Measurements from ENCODE around the gene LTBP3. TPM values are rescaled to one million over a fixed set of nuclear protein-coding genes. Genes with fewer than 3 reads are reported as not detected.
A peak's percentile ranks its signal among the peaks of the same experiment; 100 is the strongest.

Gene LTBP3
- total RNA-seq, 1 experiment from 2014 or later = 248 TPM

DNA sequence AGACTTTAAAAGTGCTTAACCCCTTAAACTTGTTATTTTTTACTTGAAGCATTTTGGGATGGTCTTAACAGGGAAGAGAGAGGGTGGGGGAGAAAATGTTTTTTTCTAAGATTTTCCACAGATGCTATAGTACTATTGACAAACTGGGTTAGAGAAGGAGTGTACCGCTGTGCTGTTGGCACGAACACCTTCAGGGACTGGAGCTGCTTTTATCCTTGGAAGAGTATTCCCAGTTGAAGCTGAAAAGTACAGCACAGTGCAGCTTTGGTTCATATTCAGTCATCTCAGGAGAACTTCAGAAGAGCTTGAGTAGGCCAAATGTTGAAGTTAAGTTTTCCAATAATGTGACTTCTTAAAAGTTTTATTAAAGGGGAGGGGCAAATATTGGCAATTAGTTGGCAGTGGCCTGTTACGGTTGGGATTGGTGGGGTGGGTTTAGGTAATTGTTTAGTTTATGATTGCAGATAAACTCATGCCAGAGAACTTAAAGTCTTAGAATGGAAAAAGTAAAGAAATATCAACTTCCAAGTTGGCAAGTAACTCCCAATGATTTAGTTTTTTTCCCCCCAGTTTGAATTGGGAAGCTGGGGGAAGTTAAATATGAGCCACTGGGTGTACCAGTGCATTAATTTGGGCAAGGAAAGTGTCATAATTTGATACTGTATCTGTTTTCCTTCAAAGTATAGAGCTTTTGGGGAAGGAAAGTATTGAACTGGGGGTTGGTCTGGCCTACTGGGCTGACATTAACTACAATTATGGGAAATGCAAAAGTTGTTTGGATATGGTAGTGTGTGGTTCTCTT lies 56.5 kb downstream of the LTBP3 start:
- peak overlapping the region; percentile 93 for H3K9ac ChIP-seq (ENCODE audit: low read length)
- peaks cover 96% of the 10 kb centered on the region for H3K79me2 ChIP-seq (ENCODE audit: insufficient read depth, low read length)
- no peak for ATAC-seq
- ChIA-PET CTCF (interaction anchor here (0.9 to 1.3 kb wide), 2 partner anchors 9 to 227 kb away, joined by 3 read pairs; no protein-coding TSS in a partner anchor), RAD21 (ENCODE audit: low non-redundant PET in 1 of 2, low total read pairs in 2 of 2, uncharacterized antibody in 2 of 2, unreplicated experiment in 2 of 2) (no interaction called here), POLR2A (interaction anchor here (0.6 to 26.7 kb wide), 10 partner anchors 9 to 484 kb away, joined by 3 to 1499 read pairs (median 4); partner anchors contain the start of genes NEAT1 and PCNX3)
- peaks cover 48 to 87% of the 10 kb centered on the region in 2 experiments for H3K4me1 ChIP-seq (ENCODE audit: control insufficient read depth in 1 of 2, insufficient read depth in 2 of 2, low read length in 2 of 2)
- no peak overlapping the region for H2AFZ ChIP-seq (ENCODE audit: low read depth, low read length, poor library complexity, severe bottlenecking)
- no peaks in the 10 kb centered on the region for H3K9me3 ChIP-seq (ENCODE audit: control insufficient read depth in 1 of 2, insufficient read depth in 1 of 2, low read depth in 1 of 2, low read length in 2 of 2)
- BruUV-seq (replicated peaks) = no TSS peak
- peak overlapping the region; percentile 57 to 79 for H3K4me3 ChIP-seq (replicated peaks in 1 of 2; ENCODE audit: low read depth in 1 of 2, low read length in 2 of 2)
- no peaks in the 10 kb centered on the region for H3K9me2 ChIP-seq (ENCODE audit: insufficient read depth)
- no peak for TF ChIP-seq YY1 (IDR thresholded peaks at IDR 0.05; ENCODE audit: extremely low read depth, insufficient replicate concordance, low read depth, low read length)
- TF ChIP-seq POLR2AphosphoS5 (IDR thresholded peaks at IDR 0.05; ENCODE audit: low read depth, low read length) = peak; percentile 18; the same call in 1 of the 2 replicates
- TF ChIP-seq, protein P1, sequence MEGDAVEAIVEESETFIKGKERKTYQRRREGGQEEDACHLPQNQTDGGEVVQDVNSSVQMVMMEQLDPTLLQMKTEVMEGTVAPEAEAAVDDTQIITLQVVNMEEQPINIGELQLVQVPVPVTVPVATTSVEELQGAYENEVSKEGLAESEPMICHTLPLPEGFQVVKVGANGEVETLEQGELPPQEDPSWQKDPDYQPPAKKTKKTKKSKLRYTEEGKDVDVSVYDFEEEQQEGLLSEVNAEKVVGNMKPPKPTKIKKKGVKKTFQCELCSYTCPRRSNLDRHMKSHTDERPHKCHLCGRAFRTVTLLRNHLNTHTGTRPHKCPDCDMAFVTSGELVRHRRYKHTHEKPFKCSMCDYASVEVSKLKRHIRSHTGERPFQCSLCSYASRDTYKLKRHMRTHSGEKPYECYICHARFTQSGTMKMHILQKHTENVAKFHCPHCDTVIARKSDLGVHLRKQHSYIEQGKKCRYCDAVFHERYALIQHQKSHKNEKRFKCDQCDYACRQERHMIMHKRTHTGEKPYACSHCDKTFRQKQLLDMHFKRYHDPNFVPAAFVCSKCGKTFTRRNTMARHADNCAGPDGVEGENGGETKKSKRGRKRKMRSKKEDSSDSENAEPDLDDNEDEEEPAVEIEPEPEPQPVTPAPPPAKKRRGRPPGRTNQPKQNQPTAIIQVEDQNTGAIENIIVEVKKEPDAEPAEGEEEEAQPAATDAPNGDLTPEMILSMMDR (IDR thresholded peaks at IDR 0.05 in 2 of 3, conservative IDR thresholded peaks at IDR 0.05 in 1 of 3; ENCODE audit: borderline replicate concordance in 1 of 3, insufficient read depth in 1 of 3, low read depth in 2 of 3, low read length in 2 of 3) = no peak
- no peak for TF ChIP-seq CEBPB (IDR thresholded peaks at IDR 0.05; ENCODE audit: low read depth)
- no peak for DNase-seq (ENCODE audit: low read depth, low spot score)
- H3K4me2 ChIP-seq (ENCODE audit: low read length) = peak overlapping the region; percentile 85
- H4K20me1 ChIP-seq (ENCODE audit: insufficient read depth) = peaks cover 70% of the 10 kb centered on the region
- no peaks in the 10 kb centered on the region for H3K27me3 ChIP-seq (ENCODE audit: insufficient read depth, low read length)
- peaks cover 50 to 64% of the 10 kb centered on the region in 2 experiments for H3K36me3 ChIP-seq (ENCODE audit: control insufficient read depth in 1 of 2, insufficient read depth in 2 of 2, low read length in 2 of 2)
- peak overlapping the region; percentile 98 for H3K27ac ChIP-seq (ENCODE audit: low read depth, low read length)
- intact Hi-C loops (cut with micrococcal nuclease) = no loop called here

DNA sequence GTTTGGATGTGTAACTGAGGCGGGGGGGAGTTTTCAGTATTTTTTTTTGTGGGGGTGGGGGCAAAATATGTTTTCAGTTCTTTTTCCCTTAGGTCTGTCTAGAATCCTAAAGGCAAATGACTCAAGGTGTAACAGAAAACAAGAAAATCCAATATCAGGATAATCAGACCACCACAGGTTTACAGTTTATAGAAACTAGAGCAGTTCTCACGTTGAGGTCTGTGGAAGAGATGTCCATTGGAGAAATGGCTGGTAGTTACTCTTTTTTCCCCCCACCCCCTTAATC lies 57.0 kb downstream of the LTBP3 start:
- no peaks in the 10 kb centered on the region for H3K9me3 ChIP-seq (ENCODE audit: control insufficient read depth in 1 of 2, insufficient read depth in 1 of 2, low read depth in 1 of 2, low read length in 2 of 2)
- H3K4me2 ChIP-seq (ENCODE audit: low read length) = peak overlapping the region; percentile 85
- H3K4me3 ChIP-seq (replicated peaks in 1 of 2; ENCODE audit: low read depth in 1 of 2, low read length in 2 of 2) = peak overlapping the region; percentile 57 to 79
- RAD21 ChIA-PET (ENCODE audit: low non-redundant PET in 1 of 2, low total read pairs in 2 of 2, uncharacterized antibody in 2 of 2, unreplicated experiment in 2 of 2) = interaction anchor here in 1 of 2 experiments (5.1 kb wide), 1 partner anchor 29 kb away, joined by 27 read pairs; no protein-coding TSS in a partner anchor
- peak overlapping the region; percentile 93 for H3K9ac ChIP-seq (ENCODE audit: low read length)
- H3K27ac ChIP-seq (ENCODE audit: low read depth, low read length) = peak overlapping the region; percentile 98
- no peak overlapping the region for H2AFZ ChIP-seq (ENCODE audit: low read depth, low read length, poor library complexity, severe bottlenecking)
- no peak for ATAC-seq
- no TSS peak for BruUV-seq (replicated peaks)
- no peaks in the 10 kb centered on the region for H3K9me2 ChIP-seq (ENCODE audit: insufficient read depth)
- POLR2A ChIA-PET = interaction anchor here (0.9 to 26.7 kb wide), 7 partner anchors 12 to 166 kb away, joined by 3 to 1499 read pairs (median 23); partner anchors contain the start of gene NEAT1
- H3K36me3 ChIP-seq (ENCODE audit: control insufficient read depth in 1 of 2, insufficient read depth in 2 of 2, low read length in 2 of 2) = peaks cover 48 to 64% of the 10 kb centered on the region in 2 experiments
- no peak for DNase-seq (ENCODE audit: low read depth, low spot score)
- peaks cover 96% of the 10 kb centered on the region for H3K79me2 ChIP-seq (ENCODE audit: insufficient read depth, low read length)
- H3K27me3 ChIP-seq (ENCODE audit: insufficient read depth, low read length) = no peaks in the 10 kb centered on the region
- H4K20me1 ChIP-seq (ENCODE audit: insufficient read depth) = peaks cover 66% of the 10 kb centered on the region
- CTCF ChIA-PET = no interaction called here
- TF ChIP-seq JUND (IDR thresholded peaks at IDR 0.05) (no peak), TCF7L2 (IDR thresholded peaks at IDR 0.05; ENCODE audit: borderline replicate concordance, extremely low read depth, insufficient read depth, insufficient read length) (no peak), RAD21 (IDR thresholded peaks at IDR 0.05; ENCODE audit: low read depth) (no peak), CBX3 (IDR thresholded peaks at IDR 0.05; ENCODE audit: low read depth) (no peak), EZH2phosphoT487 (IDR thresholded peaks at IDR 0.05; ENCODE audit: borderline replicate concordance) (no peak), SP1 (IDR thresholded peaks at IDR 0.05; ENCODE audit: low read depth) (no peak), SRF (IDR thresholded peaks at IDR 0.05; ENCODE audit: low read depth) (no peak)
- TF ChIP-seq, protein P2, sequence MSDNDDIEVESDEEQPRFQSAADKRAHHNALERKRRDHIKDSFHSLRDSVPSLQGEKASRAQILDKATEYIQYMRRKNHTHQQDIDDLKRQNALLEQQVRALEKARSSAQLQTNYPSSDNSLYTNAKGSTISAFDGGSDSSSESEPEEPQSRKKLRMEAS (IDR thresholded peaks at IDR 0.05) = no peak
- intact Hi-C loops (cut with micrococcal nuclease) = no loop called here
- H3K4me1 ChIP-seq (ENCODE audit: control insufficient read depth in 1 of 2, insufficient read depth in 2 of 2, low read length in 2 of 2) = peaks cover 49 to 87% of the 10 kb centered on the region in 2 experiments

Measured in HCT116 (cell line).